OCI-LY3 (cell line): ENCODE measurements around the gene MPC1L.
"Not testable (repeated sequence)": the region's sequence is repeated elsewhere in the genome, so short reads cannot be mapped to it uniquely, and the experiment has no call there.

ENCODE experiments used
- CTCF ChIP-seq: fragments of 200-600, 300-600 bp; sonication (generic); IDR thresholded peaks from 2 replicates; pipeline ENCODE4 v1.5.1; 2014; ENCODE audit warnings: antibody characterized with exemption, low read length, low read depth
- EZH2phosphoT487 ChIP-seq: fragments of 200-600 bp; shearing (Covaris generic); IDR thresholded peaks from 2 replicates; pipeline ENCODE4 v1.6.1; 2018; ENCODE audit warnings: antibody characterized with exemption, mixed run types, low read depth

- TF ChIP-seq CTCF, EZH2phosphoT487: not testable (repeated sequence)
These were observed 41.0 kb upstream of the MPC1L start for GRCh38 chrX:40582178-40582577.
